Measurements from ENCODE around the gene KHDRBS2.

DNA sequence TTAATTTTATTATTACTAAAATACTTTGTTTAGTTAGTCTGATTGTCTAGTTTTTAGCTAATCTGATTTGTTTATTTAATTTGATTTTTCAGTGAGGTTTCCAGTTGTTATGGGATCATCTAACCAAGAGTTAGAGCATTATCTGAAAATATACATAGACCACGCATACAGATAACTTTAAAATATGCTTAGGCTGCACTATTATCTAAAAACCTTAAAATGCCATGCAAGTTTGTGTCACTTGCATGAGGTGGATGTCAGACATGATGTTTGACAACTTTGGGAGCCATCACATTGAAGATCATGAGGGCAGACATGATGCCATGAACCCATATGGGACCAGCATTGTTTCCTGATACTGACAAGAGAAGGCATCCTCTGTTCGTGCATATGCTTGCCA is 610.3 kb downstream of the KHDRBS2 start:
- TF ChIP-seq, protein P1, sequence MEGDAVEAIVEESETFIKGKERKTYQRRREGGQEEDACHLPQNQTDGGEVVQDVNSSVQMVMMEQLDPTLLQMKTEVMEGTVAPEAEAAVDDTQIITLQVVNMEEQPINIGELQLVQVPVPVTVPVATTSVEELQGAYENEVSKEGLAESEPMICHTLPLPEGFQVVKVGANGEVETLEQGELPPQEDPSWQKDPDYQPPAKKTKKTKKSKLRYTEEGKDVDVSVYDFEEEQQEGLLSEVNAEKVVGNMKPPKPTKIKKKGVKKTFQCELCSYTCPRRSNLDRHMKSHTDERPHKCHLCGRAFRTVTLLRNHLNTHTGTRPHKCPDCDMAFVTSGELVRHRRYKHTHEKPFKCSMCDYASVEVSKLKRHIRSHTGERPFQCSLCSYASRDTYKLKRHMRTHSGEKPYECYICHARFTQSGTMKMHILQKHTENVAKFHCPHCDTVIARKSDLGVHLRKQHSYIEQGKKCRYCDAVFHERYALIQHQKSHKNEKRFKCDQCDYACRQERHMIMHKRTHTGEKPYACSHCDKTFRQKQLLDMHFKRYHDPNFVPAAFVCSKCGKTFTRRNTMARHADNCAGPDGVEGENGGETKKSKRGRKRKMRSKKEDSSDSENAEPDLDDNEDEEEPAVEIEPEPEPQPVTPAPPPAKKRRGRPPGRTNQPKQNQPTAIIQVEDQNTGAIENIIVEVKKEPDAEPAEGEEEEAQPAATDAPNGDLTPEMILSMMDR (conservative IDR thresholded peaks at IDR 0.05; ENCODE audit: low read depth in 2 of 2): no peak
- TF ChIP-seq ZNF331 (CRISPR knock-in tag; IDR thresholded peaks at IDR 0.05; ENCODE audit: low read depth) (no peak), EZH2phosphoT487 (IDR thresholded peaks at IDR 0.05; ENCODE audit: unreplicated experiment) (no peak), ETS1 (IDR thresholded peaks at IDR 0.05) (no peak), EZH2 (IDR thresholded peaks at IDR 0.05; ENCODE audit: low read depth, unreplicated experiment) (no peak), REST (IDR thresholded peaks at IDR 0.05; ENCODE audit: unreplicated experiment) (no peak), POLR2AphosphoS5 (IDR thresholded peaks at IDR 0.05; ENCODE audit: low read depth) (no peak), ZNF114 (CRISPR knock-in tag; IDR thresholded peaks at IDR 0.05) (no peak), CREB1 (CRISPR knock-in tag; IDR thresholded peaks at IDR 0.05; ENCODE audit: low read depth) (no peak), JUNB (IDR thresholded peaks at IDR 0.05; ENCODE audit: unreplicated experiment) (no peak), STAT1 (IDR thresholded peaks at IDR 0.05; ENCODE audit: unreplicated experiment) (no peak)

All from GM23338 (cell line).